Fibroblast of mammary gland (primary cell): ENCODE measurements around the gene RGS7BP.
"Not testable (repeated sequence)": the region's sequence is repeated elsewhere in the genome, so short reads cannot be mapped to it uniquely, and the experiment has no call there.

Experiments used
- DNase-seq: peaks from one replicate; pipeline ENCODE4 v3.0.0-alpha.2; 2010; ENCODE audit warnings: low read depth
- H3K4me3 ChIP-seq: 2 replicates; pipeline ENCODE4 v1.5.1; 2011; ENCODE audit warnings: low read depth, mild to moderate bottlenecking, low read length, moderate library complexity; ENCODE audit not compliant: control insufficient read depth
- CTCF ChIP-seq: conservative IDR thresholded peaks from 2 replicates; pipeline ENCODE4 v1.5.1; 2011; ENCODE audit warnings: low read depth, low read length, inconsistent platforms; ENCODE audit not compliant: control insufficient read depth, insufficient read depth

Gene RGS7BP

DNA sequence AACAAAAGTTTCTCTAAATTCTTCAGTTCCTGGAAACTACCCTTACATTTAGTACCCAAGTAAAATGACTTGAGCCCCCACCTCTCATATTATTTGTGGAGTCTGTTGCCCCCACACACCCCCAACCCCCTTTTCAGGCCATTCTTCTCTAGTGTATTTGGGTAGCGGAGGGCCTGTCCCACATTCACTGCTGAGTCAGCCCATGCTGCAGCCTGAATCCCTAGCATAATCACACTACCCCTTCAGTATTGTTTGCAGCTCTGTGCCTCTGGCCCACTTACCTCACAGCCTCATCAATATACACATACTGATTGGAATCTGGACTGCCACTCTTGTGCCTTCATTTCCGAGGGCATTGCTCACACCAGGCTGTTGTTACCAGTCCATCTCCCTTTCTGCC lies 26.8 kb downstream of the RGS7BP start:
- no peak overlapping the region for H3K4me3 ChIP-seq
- TF ChIP-seq CTCF = no peak
- no peak for DNase-seq

- no peak overlapping the region for H3K4me3 ChIP-seq
- no peak for TF ChIP-seq CTCF
- DNase-seq = no peak
These were observed 28.2 kb downstream of the RGS7BP start for GRCh38 chr5:64534033-64534432.

- no peak for TF ChIP-seq CTCF
These were observed 52.1 kb downstream of the RGS7BP start for GRCh38 chr5:64557911-64558310.

GRCh38 chr5:64558641-64559040 lies 52.8 kb downstream of the RGS7BP start:
- not testable (repeated sequence) for H3K4me3 ChIP-seq, DNase-seq

More at GRCh38 chr5:64557911-64558310, 52.1 kb downstream of the RGS7BP start:
- no peak overlapping the region for H3K4me3 ChIP-seq
- DNase-seq = no peak

DNA sequence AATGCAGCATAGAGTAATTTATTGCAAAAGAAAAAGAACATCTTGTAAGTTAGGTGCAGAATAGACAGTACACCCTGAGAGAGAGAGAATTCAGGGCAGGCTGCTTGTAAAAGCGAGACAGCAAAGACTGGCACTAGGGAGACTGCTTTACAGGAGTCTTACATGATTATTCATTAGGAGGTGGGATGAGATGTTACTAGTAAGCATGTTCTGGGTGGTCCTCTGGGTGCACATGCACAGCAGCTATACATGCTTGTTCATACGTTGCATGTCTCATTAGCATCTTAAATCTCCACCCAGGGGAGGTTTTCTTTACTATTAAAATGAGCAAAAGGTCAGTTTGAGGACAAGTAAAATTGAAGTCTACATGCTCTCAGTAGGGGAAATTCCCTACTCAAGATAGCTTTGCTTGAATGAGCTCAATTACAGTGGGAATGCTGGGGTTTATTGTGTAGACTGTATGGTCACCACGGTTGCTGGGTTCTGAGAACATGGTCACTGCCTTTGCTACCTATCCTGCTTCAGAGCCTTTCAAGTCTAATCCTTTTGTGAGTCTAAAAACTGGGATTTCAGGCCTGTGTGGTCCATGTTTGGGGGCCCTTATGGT lies 60.6 kb downstream of the RGS7BP start:
- no peak for DNase-seq
- TF ChIP-seq CTCF = no peak

DNA sequence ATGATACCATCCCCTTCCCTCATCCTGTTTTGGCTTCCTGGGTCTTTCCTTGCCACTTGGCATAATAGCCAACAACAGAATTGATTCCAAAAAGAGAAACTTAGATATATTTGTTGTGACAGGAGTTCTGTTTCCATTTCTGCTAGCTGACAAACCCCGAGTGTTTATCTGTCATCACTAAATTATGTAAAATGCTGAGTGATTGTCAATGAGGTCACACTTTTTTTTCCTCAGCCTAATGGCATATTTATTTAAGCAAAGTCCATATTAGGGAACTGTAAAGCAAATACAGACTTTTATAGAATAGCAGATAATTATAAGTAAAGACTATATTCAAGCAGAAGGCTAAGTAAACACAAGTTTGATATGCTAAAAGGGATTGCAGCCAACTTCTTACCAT lies 64.0 kb downstream of the RGS7BP start:
- DNase-seq = no peak
- no peak for TF ChIP-seq CTCF
- H3K4me3 ChIP-seq = no peak overlapping the region

More for the DNA sequence above, 60.6 kb downstream of the RGS7BP start:
- H3K4me3 ChIP-seq = no peak overlapping the region

DNA sequence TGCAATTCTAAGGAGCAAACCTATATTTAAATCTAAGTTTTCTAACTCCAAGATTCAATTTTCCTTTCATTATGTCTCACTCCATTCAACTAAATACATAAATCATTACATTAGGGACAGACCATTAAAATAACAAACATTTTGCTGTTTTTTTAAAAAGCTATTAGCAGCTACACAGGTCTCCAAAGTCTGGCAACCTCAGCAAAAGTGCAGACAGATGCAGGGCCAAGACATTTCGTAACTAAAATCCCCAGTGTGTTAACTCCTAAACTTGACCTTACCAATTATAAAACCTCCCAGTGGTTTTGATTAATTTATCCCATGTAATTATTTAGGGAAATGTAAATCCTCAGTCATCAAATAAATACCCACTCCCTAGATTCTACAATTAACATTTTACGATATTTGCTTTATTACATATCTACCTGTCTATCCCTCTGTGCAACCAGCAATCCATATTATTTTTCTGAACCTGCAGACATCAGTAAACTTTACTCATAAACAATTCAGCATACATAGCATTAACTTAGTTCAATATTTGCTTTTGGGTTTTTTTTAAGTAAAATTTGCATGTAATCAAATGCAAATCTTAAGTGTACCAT lies 64.7 kb downstream of the RGS7BP start:
- H3K4me3 ChIP-seq = no peak overlapping the region
- TF ChIP-seq CTCF = no peak
- no peak for DNase-seq
